ENCODE results near the gene TMEM116.

Gene TMEM116

GRCh38 chr12:111887926-111888745 is 124.8 kb downstream of the TMEM116 start:
- DNase-seq, result no peak

GRCh38 chr12:111886662-111887545 is 126.1 kb downstream of the TMEM116 start:
- DNase-seq, result no peak

- DNase-seq, result no peak
These were observed 131.2 kb downstream of the TMEM116 start for GRCh38 chr12:111881716-111882115.
